ENCODE data around the gene CYP2C19.

GRCh38 chr10:94889123-94889522 lies 126.6 kb downstream of the CYP2C19 start:
- TF ChIP-seq, protein P1, sequence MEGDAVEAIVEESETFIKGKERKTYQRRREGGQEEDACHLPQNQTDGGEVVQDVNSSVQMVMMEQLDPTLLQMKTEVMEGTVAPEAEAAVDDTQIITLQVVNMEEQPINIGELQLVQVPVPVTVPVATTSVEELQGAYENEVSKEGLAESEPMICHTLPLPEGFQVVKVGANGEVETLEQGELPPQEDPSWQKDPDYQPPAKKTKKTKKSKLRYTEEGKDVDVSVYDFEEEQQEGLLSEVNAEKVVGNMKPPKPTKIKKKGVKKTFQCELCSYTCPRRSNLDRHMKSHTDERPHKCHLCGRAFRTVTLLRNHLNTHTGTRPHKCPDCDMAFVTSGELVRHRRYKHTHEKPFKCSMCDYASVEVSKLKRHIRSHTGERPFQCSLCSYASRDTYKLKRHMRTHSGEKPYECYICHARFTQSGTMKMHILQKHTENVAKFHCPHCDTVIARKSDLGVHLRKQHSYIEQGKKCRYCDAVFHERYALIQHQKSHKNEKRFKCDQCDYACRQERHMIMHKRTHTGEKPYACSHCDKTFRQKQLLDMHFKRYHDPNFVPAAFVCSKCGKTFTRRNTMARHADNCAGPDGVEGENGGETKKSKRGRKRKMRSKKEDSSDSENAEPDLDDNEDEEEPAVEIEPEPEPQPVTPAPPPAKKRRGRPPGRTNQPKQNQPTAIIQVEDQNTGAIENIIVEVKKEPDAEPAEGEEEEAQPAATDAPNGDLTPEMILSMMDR (IDR thresholded peaks at IDR 0.05), result no peak
- TF ChIP-seq EZH2 (IDR thresholded peaks at IDR 0.05; ENCODE audit: borderline replicate concordance, insufficient read depth, low read depth, low read length, poor library complexity, severe bottlenecking), result no peak
